Trophoblast cell (in vitro differentiated cells and primary cell): ENCODE results near the gene LDLRAD4.

ENCODE experiments used
- DNase-seq, 2 donors: peaks; one replicate each; pipeline ENCODE4 v3.0.0-alpha.2; 2016
- H2AFZ ChIP-seq: 2 replicates; pipeline ENCODE4 v1.6.1; 2013; ENCODE audit warnings: low read length, moderate library complexity, mild to moderate bottlenecking; ENCODE audit not compliant: insufficient read depth, poor library complexity
- H2AK5ac ChIP-seq: 2 replicates; pipeline ENCODE4 v1.6.1; 2013; ENCODE audit warnings: mild to moderate bottlenecking, low read length
- H2BK120ac ChIP-seq: 2 replicates; pipeline ENCODE4 v1.6.1; 2013; ENCODE audit warnings: low read length, mild to moderate bottlenecking, moderate library complexity; ENCODE audit not compliant: insufficient read depth, poor library complexity
- H2BK12ac ChIP-seq: 2 replicates; pipeline ENCODE4 v1.6.1; 2013; ENCODE audit warnings: mild to moderate bottlenecking, low read length, moderate library complexity
- H2BK5ac ChIP-seq: 2 replicates; pipeline ENCODE4 v1.6.1; 2013; ENCODE audit warnings: low read length, low read depth, moderate library complexity, mild to moderate bottlenecking; ENCODE audit not compliant: poor library complexity
- H3K14ac ChIP-seq: 2 replicates; pipeline ENCODE4 v1.6.1; 2013; ENCODE audit warnings: mild to moderate bottlenecking, low read length
- H3K18ac ChIP-seq: 2 replicates; pipeline ENCODE4 v1.6.1; 2013; ENCODE audit warnings: mild to moderate bottlenecking, low read length
- H3K23ac ChIP-seq: 2 replicates; pipeline ENCODE4 v1.6.1; 2013; ENCODE audit warnings: low read length
- H3K27ac ChIP-seq: 2 replicates; pipeline ENCODE4 v1.5.1; 2013; ENCODE audit warnings: low read depth, mild to moderate bottlenecking, inconsistent platforms, low read length, moderate library complexity
- H3K27me3 ChIP-seq: 2 replicates; pipeline ENCODE4 v1.6.1; 2013; ENCODE audit warnings: inconsistent platforms, mild to moderate bottlenecking, low read length, moderate library complexity; ENCODE audit not compliant: insufficient read depth
- H3K36me3 ChIP-seq, 2 experiments: 1 replicate in 1 of 2; 2 replicates in 1 of 2; pipeline ENCODE4 v1.6.1; 2013; ENCODE audit warnings: low read length in 2 of 2, mild to moderate bottlenecking in 2 of 2, moderate library complexity in 1 of 2; ENCODE audit not compliant: insufficient read depth in 2 of 2, control insufficient read depth in 1 of 2
- H3K4ac ChIP-seq: 2 replicates; pipeline ENCODE4 v1.6.1; 2013; ENCODE audit warnings: low read depth, mild to moderate bottlenecking, low read length, moderate library complexity
- H3K4me1 ChIP-seq, 2 experiments: 1 replicate in 1 of 2; 2 replicates in 1 of 2; pipeline ENCODE4 v1.6.1; 2013; ENCODE audit warnings: low read length in 2 of 2, mild to moderate bottlenecking in 2 of 2, moderate library complexity in 1 of 2; ENCODE audit not compliant: insufficient read depth in 2 of 2, control insufficient read depth in 1 of 2
- H3K4me2 ChIP-seq: 2 replicates; pipeline ENCODE4 v1.6.1; 2013; ENCODE audit warnings: inconsistent platforms, mild to moderate bottlenecking, low read length, moderate library complexity
- H3K4me3 ChIP-seq: 2 replicates; pipeline ENCODE4 v1.5.1; 2013; ENCODE audit warnings: mild to moderate bottlenecking, low read depth, low read length, inconsistent platforms
- H3K79me1 ChIP-seq: one replicate; pipeline ENCODE4 v1.6.1; 2013; ENCODE audit warnings: low read length
- H3K79me2 ChIP-seq: 2 replicates; pipeline ENCODE4 v1.6.1; 2013; ENCODE audit warnings: low read length, mild to moderate bottlenecking; ENCODE audit not compliant: control insufficient read depth, insufficient read depth, poor library complexity
- H3K9ac ChIP-seq: 2 replicates; pipeline ENCODE4 v1.6.1; 2013; ENCODE audit warnings: mild to moderate bottlenecking, low read length
- H3K9me3 ChIP-seq: 2 replicates; pipeline ENCODE4 v1.6.1; 2013; ENCODE audit warnings: low read depth, mild to moderate bottlenecking, control low read depth, inconsistent platforms, low read length; ENCODE audit not compliant: insufficient read depth
- H4K12ac ChIP-seq: 2 replicates; pipeline ENCODE4 v1.6.1; 2013; ENCODE audit warnings: low read depth, mild to moderate bottlenecking, low read length, moderate library complexity
- H4K8ac ChIP-seq: 2 replicates; pipeline ENCODE4 v1.6.1; 2013; ENCODE audit warnings: low read depth, mild to moderate bottlenecking, low read length, moderate library complexity
- H4K91ac ChIP-seq: one replicate; pipeline ENCODE4 v1.6.1; 2013; ENCODE audit warnings: low read depth, mild to moderate bottlenecking, low read length, moderate library complexity
- WGBS: extraction: QIAGEN DNeasy Blood & Tissue Kit; methylation state at CpG from one replicate; pipeline ENCODE4 v1.1.7; 2013; ENCODE audit warnings: missing lambda C conversion rate; ENCODE audit not compliant: insufficient read length, insufficient coverage; ENCODE audit errors: extremely low coverage; 5-methylcytosine and 5-hydroxymethylcytosine counted together

Gene LDLRAD4

GRCh38 chr18:13214609-13215008, 4.0 kb upstream of the LDLRAD4 start:
- H2AFZ ChIP-seq = no peak overlapping the region
- H2BK12ac ChIP-seq = no peak overlapping the region
- H3K14ac ChIP-seq = no peak overlapping the region
- no peak overlapping the region for H3K18ac ChIP-seq
- no peak overlapping the region for H3K9ac ChIP-seq
- H3K27me3 ChIP-seq = peaks cover 3% of the 10 kb centered on the region
- peaks cover 11% of the 10 kb centered on the region for H3K79me1 ChIP-seq
- H3K4me3 ChIP-seq = no peak overlapping the region
- H4K12ac ChIP-seq = no peak overlapping the region
- no peak overlapping the region for H4K8ac ChIP-seq
- no peak for DNase-seq
- H3K23ac ChIP-seq = no peak overlapping the region
- H2BK120ac ChIP-seq = no peak overlapping the region
- peaks cover 7% of the 10 kb centered on the region for H3K79me2 ChIP-seq
- peaks cover 0 to 8% of the 10 kb centered on the region in 2 experiments for H3K4me1 ChIP-seq
- no peak overlapping the region for H2BK5ac ChIP-seq
- no peak overlapping the region for H3K4me2 ChIP-seq
- H3K36me3 ChIP-seq = no peaks in the 10 kb centered on the region
- WGBS = no CpG with 5 or more reads among the region's 1 CpG
- H3K4ac ChIP-seq = no peak overlapping the region
- H3K9me3 ChIP-seq = no peaks in the 10 kb centered on the region
- no peak overlapping the region for H3K27ac ChIP-seq
- H2AK5ac ChIP-seq = no peak overlapping the region
- no peak overlapping the region for H4K91ac ChIP-seq

- Histone ChIP-seq H3K36me3 (no peaks in the 10 kb centered on the region), H2BK12ac (no peak overlapping the region), H3K27ac (no peak overlapping the region), H2AFZ (no peak overlapping the region), H4K12ac (no peak overlapping the region), H3K79me2 (peaks cover 7% of the 10 kb centered on the region), H3K23ac (no peak overlapping the region), H3K4me3 (no peak overlapping the region), H3K4ac (no peak overlapping the region), H2BK120ac (no peak overlapping the region), H3K9ac (no peak overlapping the region), H3K14ac (no peak overlapping the region), H3K4me2 (no peak overlapping the region), H3K79me1 (peaks cover 11% of the 10 kb centered on the region), H2AK5ac (no peak overlapping the region), H4K8ac (no peak overlapping the region), H4K91ac (no peak overlapping the region), H3K18ac (no peak overlapping the region), H3K27me3 (peaks cover 3% of the 10 kb centered on the region), H3K9me3 (no peaks in the 10 kb centered on the region), H2BK5ac (no peak overlapping the region), H3K4me1 (peaks cover 8 to 17% of the 10 kb centered on the region in 2 experiments)
- no CpG with 5 or more reads among the region's 8 CpGs for WGBS
- DNase-seq = peak; percentile 64 to 69
Observed at GRCh38 chr18:13216092-13216582, 2.4 kb upstream of the LDLRAD4 start.

GRCh38 chr18:13216711-13217465, 1.7 kb upstream of the LDLRAD4 start:
- Histone ChIP-seq H2BK120ac (no peak overlapping the region), H3K9me3 (no peaks in the 10 kb centered on the region), H3K27me3 (peaks cover 3% of the 10 kb centered on the region), H3K79me1 (peaks cover 11% of the 10 kb centered on the region), H4K12ac (no peak overlapping the region), H3K23ac (no peak overlapping the region), H3K14ac (peak overlapping the region; percentile 68), H3K4me2 (peak overlapping the region; percentile 81), H4K8ac (peak overlapping the region; percentile 22), H3K18ac (peak overlapping the region; percentile 17), H2AK5ac (no peak overlapping the region), H3K27ac (no peak overlapping the region), H3K79me2 (peaks cover 7% of the 10 kb centered on the region), H3K36me3 (no peaks in the 10 kb centered on the region), H4K91ac (peak overlapping the region; percentile 26), H3K4me1 (peaks cover 8 to 17% of the 10 kb centered on the region in 2 experiments), H3K4ac (no peak overlapping the region), H3K4me3 (peak overlapping the region; percentile 86), H2AFZ (peak overlapping the region; percentile 37), H2BK5ac (no peak overlapping the region), H3K9ac (no peak overlapping the region), H2BK12ac (no peak overlapping the region)
- WGBS = no CpG with 5 or more reads among the region's 59 CpGs
- DNase-seq = peak in 1 of 2 donors; percentile 22

- WGBS = no CpG with 5 or more reads among the region's 64 CpGs
- Histone ChIP-seq H2BK5ac (no peak overlapping the region), H4K12ac (no peak overlapping the region), H4K8ac (peak overlapping the region; percentile 66), H2BK120ac (peak overlapping the region; percentile 81), H3K36me3 (no peaks in the 10 kb centered on the region), H2BK12ac (no peak overlapping the region), H4K91ac (peak overlapping the region; percentile 92), H3K23ac (no peak overlapping the region), H3K14ac (peak overlapping the region; percentile 25), H3K27ac (peak overlapping the region; percentile 13), H2AFZ (peak overlapping the region; percentile 43), H2AK5ac (no peak overlapping the region), H3K79me1 (peaks cover 12% of the 10 kb centered on the region), H3K18ac (no peak overlapping the region), H3K4me2 (peak overlapping the region; percentile 81), H3K4ac (no peak overlapping the region), H3K79me2 (peaks cover 7% of the 10 kb centered on the region), H3K4me3 (peak overlapping the region; percentile 86), H3K9me3 (no peaks in the 10 kb centered on the region), H3K4me1 (peaks cover 9 to 20% of the 10 kb centered on the region in 2 experiments), H3K9ac (peak overlapping the region; percentile 42), H3K27me3 (peaks cover 3% of the 10 kb centered on the region)
- DNase-seq = peak; percentile 25 to 39
Observed at GRCh38 chr18:13217466-13217961, 1.0 kb upstream of the LDLRAD4 start.
